Hepatocyte (in vitro differentiated cells): ENCODE measurements around the gene HMCN1.

Experiments used
- CTCF ChIP-seq: fragments of 200-600 bp; sonication (generic); IDR thresholded peaks from 2 replicates; pipeline ENCODE4 v1.5.1; 2016; ENCODE audit warnings: antibody characterized with exemption, mild to moderate bottlenecking; ENCODE audit not compliant: poor library complexity
- EZH2 ChIP-seq: fragments of 200-600 bp; sonication (generic); IDR thresholded peaks from 2 replicates; pipeline ENCODE4 v1.6.1; 2016; ENCODE audit warnings: antibody characterized with exemption, mild to moderate bottlenecking, borderline replicate concordance

- TF ChIP-seq CTCF (no peak), EZH2 (no peak)
Measured at GRCh38 chr1:186149591-186149990, 415.4 kb downstream of the HMCN1 start.
